HG03342 (cell line): ENCODE results near the gene TRIM3.
A peak's percentile ranks its signal among the peaks of the same experiment; 100 is the strongest.

Source experiments
- ATAC-seq: cut with Tn5 transposase; IDR thresholded peaks from one replicate; pipeline ENCODE4 v1.9.1; 2021; ENCODE audit warnings: mild to moderate bottlenecking, moderate library complexity; ENCODE audit not compliant: unreplicated experiment

TRIM3 gene

GRCh38 chr11:6442441-6442840 lies 31.3 kb downstream of the TRIM3 start:
- no peak for ATAC-seq

- no peak for ATAC-seq
Observed at GRCh38 chr11:6440906-6441358, 32.8 kb downstream of the TRIM3 start, which contains the start of gene HPX. Gene HPX (minus strand): TSS chr11:6440987. CDS start chr11:6440963, 24 bp downstream.

GRCh38 chr11:6438979-6439571 lies 34.7 kb downstream of the TRIM3 start:
- no peak for ATAC-seq

GRCh38 chr11:6437993-6438392 lies 35.7 kb downstream of the TRIM3 start:
- ATAC-seq = no peak

GRCh38 chr11:6437423-6437822 lies 36.3 kb downstream of the TRIM3 start:
- no peak for ATAC-seq

- ATAC-seq = peak; percentile 51
Observed at GRCh38 chr11:6433998-6434660, 39.6 kb downstream of the TRIM3 start.

GRCh38 chr11:6431861-6432260 lies 41.9 kb downstream of the TRIM3 start:
- ATAC-seq = no peak

GRCh38 chr11:6427516-6427915 lies 46.2 kb downstream of the TRIM3 start:
- ATAC-seq = no peak

GRCh38 chr11:6420677-6421076 lies 53.1 kb downstream of the TRIM3 start:
- ATAC-seq = no peak

GRCh38 chr11:6419009-6419631 lies 54.6 kb downstream of the TRIM3 start, which contains the start of gene APBB1:
Gene APBB1 (minus strand): TSS chr11:6419094. CDS start chr11:6411347, 7,747 bp downstream.
- ATAC-seq = peak; percentile 48

GRCh38 chr11:6418557-6419008 lies 55.2 kb downstream of the TRIM3 start:
- peak; percentile 15 for ATAC-seq

- ATAC-seq = no peak
Observed at GRCh38 chr11:6417907-6418556, 55.7 kb downstream of the TRIM3 start.

- no peak for ATAC-seq
Observed at GRCh38 chr11:6415797-6416196, 57.9 kb downstream of the TRIM3 start.

- ATAC-seq = no peak
Observed at GRCh38 chr11:6414874-6415328, 58.8 kb downstream of the TRIM3 start.

- ATAC-seq = no peak
Observed at GRCh38 chr11:6413791-6414201, 59.9 kb downstream of the TRIM3 start.

- ATAC-seq = no peak
Observed at GRCh38 chr11:6411594-6412031, 62.1 kb downstream of the TRIM3 start.

GRCh38 chr11:6410695-6411430 lies 62.9 kb downstream of the TRIM3 start:
- no peak for ATAC-seq

- ATAC-seq = no peak
Observed at GRCh38 chr11:6406370-6406769, 67.4 kb downstream of the TRIM3 start.

GRCh38 chr11:6405846-6406245 lies 67.9 kb downstream of the TRIM3 start:
- no peak for ATAC-seq

- no peak for ATAC-seq
Observed at GRCh38 chr11:6405052-6405667, 68.6 kb downstream of the TRIM3 start.
